DOHH2 (cell line): ENCODE data around the gene VWA2.

Source experiments
- H3F3A ChIP-seq: fragments of 200-600 bp; sonication (generic), shearing (Covaris generic); 2 replicates; pipeline ENCODE4 v1.6.0; 2016; ENCODE audit warnings: antibody characterized with exemption, mild to moderate bottlenecking; ENCODE audit not compliant: control insufficient read depth, insufficient read depth
- H3K27ac ChIP-seq: fragments of 200-600 bp; sonication (generic); 2 replicates; pipeline ENCODE4 v1.5.1; 2014; ENCODE audit warnings: low read depth, mild to moderate bottlenecking, low read length, moderate library complexity
- H3K27me3 ChIP-seq: fragments of 200-600 bp; sonication (generic); 2 replicates; pipeline ENCODE4 v1.6.1; 2014; ENCODE audit warnings: mild to moderate bottlenecking, low read length, mixed read lengths; ENCODE audit not compliant: control insufficient read depth
- H3K36me3 ChIP-seq: fragments of 200-600 bp; sonication (generic); 2 replicates; pipeline ENCODE4 v1.6.1; 2014; ENCODE audit warnings: mild to moderate bottlenecking, low read length, moderate library complexity, mixed read lengths; ENCODE audit not compliant: control insufficient read depth
- H3K4me1 ChIP-seq: fragments of 200-600 bp; sonication (generic); 2 replicates; pipeline ENCODE4 v1.6.1; 2014; ENCODE audit warnings: mild to moderate bottlenecking, low read length, mixed read lengths; ENCODE audit not compliant: control insufficient read depth
- H3K4me2 ChIP-seq: fragments of 200-600 bp; sonication (generic); 2 replicates; pipeline ENCODE4 v1.6.0; 2014; ENCODE audit warnings: mild to moderate bottlenecking, low read length, moderate library complexity
- H3K4me3 ChIP-seq: fragments of 200-600 bp; sonication (generic); 2 replicates; pipeline ENCODE4 v1.5.1; 2014; ENCODE audit warnings: mild to moderate bottlenecking, low read length, mixed read lengths
- H3K79me2 ChIP-seq: fragments of 200-600 bp; sonication (generic); 2 replicates; pipeline ENCODE4 v1.6.1; 2014; ENCODE audit warnings: mild to moderate bottlenecking, low read length, mixed read lengths; ENCODE audit not compliant: control insufficient read depth
- H3K9me2 ChIP-seq: fragments of 200-600 bp; sonication (generic); replicated peaks from 2 replicates; pipeline ENCODE4 v1.6.1; 2014; ENCODE audit warnings: mild to moderate bottlenecking, low read length, mixed read lengths; ENCODE audit not compliant: control insufficient read depth
- H3K9me3 ChIP-seq: fragments of 200-600 bp; sonication (generic); 2 replicates; pipeline ENCODE4 v1.6.1; 2014; ENCODE audit warnings: antibody characterized with exemption, low read length, mixed read lengths; ENCODE audit not compliant: control insufficient read depth, insufficient read depth
- H4K20me1 ChIP-seq: fragments of 200-600 bp; sonication (generic); 2 replicates; pipeline ENCODE4 v1.6.0; 2014; ENCODE audit warnings: low read depth, mild to moderate bottlenecking, antibody characterized with exemption, low read length, moderate library complexity; ENCODE audit not compliant: control insufficient read depth, insufficient read depth
- CTCF ChIP-seq: fragments of 200-600 bp; sonication (generic); IDR thresholded peaks from one replicate; pipeline ENCODE4 v1.5.1; 2014; ENCODE audit warnings: antibody characterized with exemption, mild to moderate bottlenecking, low read depth, low read length; ENCODE audit not compliant: poor library complexity, severe bottlenecking
- EZH2phosphoT487 ChIP-seq: fragments of 200-600 bp; sonication (generic); IDR thresholded peaks from 2 replicates; pipeline ENCODE4 v1.6.1; 2017; ENCODE audit warnings: borderline replicate concordance, mild to moderate bottlenecking, antibody characterized with exemption, low read length, moderate library complexity, mixed read lengths

VWA2 gene

GRCh38 chr10:114199239-114199638, 39.8 kb upstream of the VWA2 start:
- no peak overlapping the region for H3K4me2 ChIP-seq
- H3K4me1 ChIP-seq, result no peaks in the 10 kb centered on the region
- H3K4me3 ChIP-seq, result no peak overlapping the region
- H3K27ac ChIP-seq, result no peak overlapping the region
- TF ChIP-seq EZH2phosphoT487, result no peak
- no peaks in the 10 kb centered on the region for H3K9me3 ChIP-seq
- H3K27me3 ChIP-seq, result peaks cover 11% of the 10 kb centered on the region; the same call in 1 of the 2 replicates
- H4K20me1 ChIP-seq, result no peaks in the 10 kb centered on the region
- H3K36me3 ChIP-seq, result no peaks in the 10 kb centered on the region
- no peaks in the 10 kb centered on the region for H3K9me2 ChIP-seq
- H3K79me2 ChIP-seq, result no peaks in the 10 kb centered on the region
- H3F3A ChIP-seq, result no peaks in the 10 kb centered on the region

- H3K9me2 ChIP-seq, result no peaks in the 10 kb centered on the region
- no peak for TF ChIP-seq CTCF
- TF ChIP-seq EZH2phosphoT487, result no peak
- H3K27ac ChIP-seq, result no peak overlapping the region
These were observed 36.2 kb upstream of the VWA2 start for GRCh38 chr10:114202812-114203211.

GRCh38 chr10:114206902-114207301, 32.2 kb upstream of the VWA2 start:
- Histone ChIP-seq H4K20me1 (no peaks in the 10 kb centered on the region), H3K4me2 (no peak overlapping the region), H3K4me3 (no peak overlapping the region), H3K27ac (no peak overlapping the region), H3K9me3 (no peaks in the 10 kb centered on the region), H3K9me2 (no peaks in the 10 kb centered on the region), H3K36me3 (no peaks in the 10 kb centered on the region), H3K27me3 (peaks cover 11% of the 10 kb centered on the region), H3K4me1 (no peaks in the 10 kb centered on the region), H3F3A (no peaks in the 10 kb centered on the region), H3K79me2 (no peaks in the 10 kb centered on the region)
- no peak for TF ChIP-seq CTCF
- TF ChIP-seq EZH2phosphoT487, result no peak

More at GRCh38 chr10:114202812-114203211, 36.2 kb upstream of the VWA2 start:
- no peaks in the 10 kb centered on the region for H3K79me2 ChIP-seq
- no peaks in the 10 kb centered on the region for H3F3A ChIP-seq
- no peak overlapping the region for H3K4me3 ChIP-seq
- H4K20me1 ChIP-seq, result no peaks in the 10 kb centered on the region
- no peak overlapping the region for H3K4me2 ChIP-seq
- no peaks in the 10 kb centered on the region for H3K9me3 ChIP-seq
- no peaks in the 10 kb centered on the region for H3K36me3 ChIP-seq
- no peaks in the 10 kb centered on the region for H3K4me1 ChIP-seq
- peaks cover 7% of the 10 kb centered on the region for H3K27me3 ChIP-seq

- H3K4me3 ChIP-seq, result no peak overlapping the region
- no peak overlapping the region for H3K4me2 ChIP-seq
- no peaks in the 10 kb centered on the region for H4K20me1 ChIP-seq
- H3K27me3 ChIP-seq, result peaks cover 11% of the 10 kb centered on the region
- TF ChIP-seq EZH2phosphoT487, result no peak
- TF ChIP-seq CTCF, result no peak
- H3K9me2 ChIP-seq, result no peaks in the 10 kb centered on the region
- no peaks in the 10 kb centered on the region for H3F3A ChIP-seq
- H3K4me1 ChIP-seq, result no peaks in the 10 kb centered on the region
- H3K9me3 ChIP-seq, result no peaks in the 10 kb centered on the region
- no peaks in the 10 kb centered on the region for H3K36me3 ChIP-seq
- no peak overlapping the region for H3K27ac ChIP-seq
- H3K79me2 ChIP-seq, result no peaks in the 10 kb centered on the region
These were observed 31.7 kb upstream of the VWA2 start for GRCh38 chr10:114207349-114207748.
